GM23248 (cell line): ENCODE measurements around the gene KCNAB1. TPM values are rescaled to one million over a fixed set of nuclear protein-coding genes. Genes with fewer than 3 reads are reported as not detected.
"Not testable (repeated sequence)": the region's sequence is repeated elsewhere in the genome, so short reads cannot be mapped to it uniquely, and the experiment has no call there.

Source experiments
- DNase-seq: peaks from one replicate; pipeline ENCODE4 v3.0.0-alpha.2; 2015
- H2AFZ ChIP-seq: fragments of 200-600 bp; sonication (generic); 2 replicates; pipeline ENCODE4 v1.6.1; 2016; ENCODE audit warnings: antibody characterized with exemption
- H3F3A ChIP-seq: fragments of 200-600 bp; sonication (generic); 2 replicates; pipeline ENCODE4 v1.6.1; 2016; ENCODE audit warnings: mild to moderate bottlenecking, antibody characterized with exemption, mixed run types; ENCODE audit not compliant: insufficient read depth
- H3K27ac ChIP-seq: fragments of 200-600 bp; sonication (generic); 2 replicates; pipeline ENCODE4 v1.5.1; 2016; ENCODE audit warnings: mild to moderate bottlenecking
- H3K27me3 ChIP-seq: fragments of 200-600 bp; sonication (generic); replicated peaks from 2 replicates; pipeline ENCODE4 v1.6.1; 2016; ENCODE audit warnings: mild to moderate bottlenecking; ENCODE audit not compliant: insufficient read depth
- H3K36me3 ChIP-seq: fragments of 200-600 bp; sonication (generic); 2 replicates; pipeline ENCODE4 v1.6.1; 2016; ENCODE audit warnings: low read depth, mild to moderate bottlenecking
- H3K4me1 ChIP-seq: fragments of 200-600 bp; sonication (generic); 2 replicates; pipeline ENCODE4 v1.6.1; 2016; ENCODE audit warnings: mild to moderate bottlenecking; ENCODE audit not compliant: insufficient read depth
- H3K4me2 ChIP-seq: fragments of 200-600 bp; sonication (generic); one replicate; pipeline ENCODE4 v1.6.1; 2016; ENCODE audit warnings: mild to moderate bottlenecking; ENCODE audit not compliant: unreplicated experiment
- H3K4me3 ChIP-seq: fragments of 200-600 bp; sonication (generic); 2 replicates; pipeline ENCODE4 v1.5.1; 2016; ENCODE audit warnings: mild to moderate bottlenecking
- H3K79me2 ChIP-seq: fragments of 200-600 bp; sonication (generic); 2 replicates; pipeline ENCODE4 v1.6.1; 2016; ENCODE audit warnings: mild to moderate bottlenecking; ENCODE audit not compliant: insufficient read depth
- H3K9ac ChIP-seq: fragments of 200-600 bp; sonication (generic); 2 replicates; pipeline ENCODE4 v1.6.1; 2016; ENCODE audit warnings: mild to moderate bottlenecking
- H3K9me2 ChIP-seq: fragments of 200-600 bp; sonication (generic); 2 replicates; pipeline ENCODE4 v1.6.1; 2016; ENCODE audit warnings: mixed run types, mild to moderate bottlenecking, moderate library complexity; ENCODE audit not compliant: insufficient read depth
- H3K9me3 ChIP-seq: fragments of 200-600 bp; sonication (generic); one replicate; pipeline ENCODE4 v1.6.1; 2017; ENCODE audit warnings: low read depth
- H4K20me1 ChIP-seq: fragments of 200-600 bp; sonication (generic); 2 replicates; pipeline ENCODE4 v1.6.0; 2016; ENCODE audit not compliant: insufficient read depth
- EZH2 ChIP-seq: fragments of 200-600 bp; sonication (generic); IDR thresholded peaks from 2 replicates; pipeline ENCODE4 v1.6.1; 2018; ENCODE audit warnings: antibody characterized with exemption, mild to moderate bottlenecking; ENCODE audit not compliant: insufficient read depth, poor library complexity, severe bottlenecking
- EZH2phosphoT487 ChIP-seq: fragments of 200-600 bp; sonication (generic); IDR thresholded peaks from 2 replicates; pipeline ENCODE4 v1.6.1; 2018; ENCODE audit warnings: antibody characterized with exemption, moderate library complexity, mild to moderate bottlenecking, low read depth; ENCODE audit not compliant: insufficient read depth
- WGBS, 2 experiments: methylation state at CpG; one replicate each; pipeline ENCODE4 v1.1.6; 2015 to 2017; ENCODE audit warnings: low lambda C conversion rate in 2 of 2, low coverage in 1 of 2; ENCODE audit errors: missing lambda C conversion rate in 2 of 2; 5-methylcytosine and 5-hydroxymethylcytosine counted together
- in situ Hi-C: fragments of 300-500 bp; cut with MboI; formaldehyde crosslinking; loops from 2 replicates; pipeline ENCODE4 v1.15.0; 2020
- polyA plus RNA-seq: library from polyadenylated mRNA; unstranded; fragments of >200 nt; fragmentation: Nextera tagmentation; extraction: Ambion mirVana; gene quantifications from 2 replicates; pipeline ENCODE4 v1.2.1, GENCODE V29; 2016
- total RNA-seq: library from RNA; depleted of rRNA; stranded (reverse); fragments of >200 nt; shearing (Covaris generic); gene quantifications from 2 replicates; pipeline ENCODE4 v1.2.3, GENCODE V29; 2014

KCNAB1 gene
- total and polyA plus RNA-seq, 2 experiments from 2014 or later = 1.1 TPM; not detected in 1

DNA sequence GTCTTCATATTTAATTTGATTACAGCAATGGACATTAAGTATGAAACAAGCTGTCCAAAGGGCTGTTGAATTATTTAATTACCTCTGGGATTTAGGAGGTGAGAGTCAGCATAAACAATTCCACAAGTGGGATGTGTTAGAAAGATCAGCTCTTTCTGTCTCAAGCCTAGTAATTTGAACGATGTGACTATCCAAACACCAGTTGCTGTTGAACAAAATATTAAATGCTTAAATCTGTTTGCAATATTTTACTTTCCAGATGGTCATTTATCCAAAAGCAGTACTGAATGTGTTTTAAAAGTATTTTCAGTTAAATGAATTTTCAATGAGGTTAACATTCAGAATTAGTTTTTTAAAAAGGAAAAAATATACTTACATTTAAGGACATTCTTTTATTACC is 12.7 kb downstream of the KCNAB1 start:
- no peaks in the 10 kb centered on the region for H3K4me1 ChIP-seq
- H4K20me1 ChIP-seq = no peaks in the 10 kb centered on the region
- no peaks in the 10 kb centered on the region for H3K9me2 ChIP-seq
- DNase-seq = no peak
- H3K79me2 ChIP-seq = no peaks in the 10 kb centered on the region
- H2AFZ ChIP-seq = no peak overlapping the region
- 0% methylated on average over 1 of the region's 1 CpG for WGBS, 2 experiments
- no peaks in the 10 kb centered on the region for H3K9me3 ChIP-seq
- peaks cover 28% of the 10 kb centered on the region for H3K27me3 ChIP-seq
- no peak overlapping the region for H3K4me3 ChIP-seq
- no peak overlapping the region for H3K27ac ChIP-seq
- H3F3A ChIP-seq = no peaks in the 10 kb centered on the region
- no peaks in the 10 kb centered on the region for H3K36me3 ChIP-seq
- H3K9ac ChIP-seq = no peak overlapping the region
- no peak overlapping the region for H3K4me2 ChIP-seq
- in situ Hi-C loops = loop anchor here (25.0 kb wide), 1 partner anchor 954 kb away; no protein-coding TSS in a partner anchor
- TF ChIP-seq EZH2phosphoT487 (no peak), EZH2 (no peak)

DNA sequence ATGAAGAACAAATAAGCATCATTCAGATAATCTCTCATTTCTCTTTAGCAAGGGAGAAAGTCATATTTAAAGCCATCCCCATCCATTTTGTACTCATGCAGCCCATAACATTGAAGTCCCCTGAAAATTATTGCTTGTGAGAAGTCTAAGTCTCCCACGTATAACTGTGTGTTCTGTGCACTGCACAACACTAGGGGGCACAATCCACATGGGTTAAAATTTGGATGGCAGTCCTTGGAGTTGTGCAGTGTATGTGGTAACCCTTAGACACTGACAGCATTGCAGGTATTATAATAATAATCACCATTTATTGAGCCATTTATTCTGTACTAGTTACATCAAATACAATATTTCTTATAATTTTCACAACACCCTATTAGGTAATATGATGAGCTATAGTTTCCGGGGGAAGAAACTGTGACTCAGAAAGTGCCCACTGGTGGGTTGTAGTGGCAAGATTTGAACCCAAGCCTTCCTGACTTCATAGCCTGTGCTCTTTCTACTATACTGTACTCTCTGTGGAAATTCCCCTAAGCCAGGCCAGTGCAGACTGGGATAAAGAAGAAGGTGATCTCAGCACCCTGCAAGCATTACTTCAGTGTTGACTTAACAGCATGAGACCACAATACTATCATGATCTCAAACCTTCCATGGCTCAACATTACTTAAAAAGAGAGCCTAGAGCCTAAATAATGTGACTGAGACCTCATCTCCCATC is 15.7 kb downstream of the KCNAB1 start:
- H3F3A ChIP-seq = no peaks in the 10 kb centered on the region
- WGBS, 2 experiments = 88 to 95% methylated on average over 2 of the region's 2 CpGs
- H3K36me3 ChIP-seq = no peaks in the 10 kb centered on the region
- no peaks in the 10 kb centered on the region for H4K20me1 ChIP-seq
- H3K9ac ChIP-seq = no peak overlapping the region
- H3K4me3 ChIP-seq = no peak overlapping the region
- H3K27me3 ChIP-seq = peaks cover 22% of the 10 kb centered on the region
- H2AFZ ChIP-seq = no peak overlapping the region
- no peak for DNase-seq
- H3K4me2 ChIP-seq = no peak overlapping the region
- in situ Hi-C loops = loop anchor here (25.0 kb wide), 1 partner anchor 951 kb away; no protein-coding TSS in a partner anchor
- H3K9me3 ChIP-seq = no peaks in the 10 kb centered on the region
- no peaks in the 10 kb centered on the region for H3K79me2 ChIP-seq
- TF ChIP-seq EZH2 (no peak), EZH2phosphoT487 (no peak)
- H3K4me1 ChIP-seq = no peaks in the 10 kb centered on the region
- H3K27ac ChIP-seq = no peak overlapping the region
- H3K9me2 ChIP-seq = no peaks in the 10 kb centered on the region

DNA sequence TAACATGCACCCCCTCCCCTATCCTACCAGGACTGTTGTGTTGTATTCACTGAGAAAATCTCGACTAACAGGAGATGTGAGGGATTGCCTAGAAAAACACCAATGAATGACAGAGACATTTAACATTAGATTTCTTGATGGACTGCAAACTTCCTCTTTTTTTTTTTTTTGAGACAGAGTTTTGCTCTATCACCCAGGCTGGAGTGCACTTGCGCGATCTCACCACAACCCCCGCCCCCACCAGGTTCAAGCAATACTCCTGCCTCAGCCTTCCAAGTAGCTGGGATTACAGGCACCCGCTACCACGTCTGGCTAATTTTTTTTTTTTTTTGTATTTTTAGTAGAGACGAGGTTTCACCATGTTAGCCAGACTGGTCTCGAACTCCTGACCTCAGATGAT is 17.0 kb downstream of the KCNAB1 start:
- in situ Hi-C loops = loop anchor here (25.0 kb wide), 1 partner anchor 950 kb away; no protein-coding TSS in a partner anchor
- H3F3A ChIP-seq, H3K9ac ChIP-seq, H3K27ac ChIP-seq, H3K79me2 ChIP-seq, H3K36me3 ChIP-seq, H4K20me1 ChIP-seq, H3K9me3 ChIP-seq, H3K4me3 ChIP-seq, H3K4me2 ChIP-seq, H3K9me2 ChIP-seq, DNase-seq, H3K4me1 ChIP-seq, H2AFZ ChIP-seq: not testable (repeated sequence)
- WGBS, 2 experiments = 75 to 77% methylated on average over 6 to 8 of the region's 8 CpGs
- H3K27me3 ChIP-seq = peaks cover 11% of the 10 kb centered on the region

DNA sequence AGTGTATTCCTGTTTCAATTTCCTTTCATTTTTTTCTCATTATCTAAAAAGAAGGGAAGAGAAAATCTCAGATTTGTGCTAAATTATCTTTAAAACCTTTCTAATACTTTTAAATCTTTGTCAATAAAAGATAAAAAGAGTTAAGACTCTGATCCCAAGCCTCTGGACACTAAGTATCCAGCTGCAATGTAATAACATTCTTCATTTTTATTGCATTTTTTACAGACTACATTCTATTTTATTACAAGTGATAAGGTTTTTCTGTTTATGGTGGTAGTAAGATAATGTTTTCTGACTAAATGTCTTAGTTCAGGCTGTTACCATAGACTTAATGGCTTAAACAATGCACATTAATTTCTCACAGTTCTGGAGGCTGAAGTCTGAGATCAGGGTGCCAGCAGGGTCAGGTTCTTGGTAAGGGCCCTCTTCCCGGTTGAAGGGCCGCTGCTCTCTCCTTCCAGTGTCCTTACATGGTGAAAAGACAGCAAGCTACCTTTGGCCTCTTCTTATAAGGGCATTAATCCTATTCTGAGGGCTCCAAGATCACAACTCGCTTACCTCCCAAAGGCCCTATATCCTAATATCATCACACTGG is 19.7 kb downstream of the KCNAB1 start:
- Histone ChIP-seq H2AFZ (no peak overlapping the region), H4K20me1 (no peaks in the 10 kb centered on the region), H3K9ac (no peak overlapping the region), H3K79me2 (no peaks in the 10 kb centered on the region), H3F3A (no peaks in the 10 kb centered on the region), H3K36me3 (no peaks in the 10 kb centered on the region), H3K4me1 (no peaks in the 10 kb centered on the region), H3K4me2 (no peak overlapping the region), H3K27ac (no peak overlapping the region), H3K27me3 (no peaks in the 10 kb centered on the region), H3K4me3 (no peak overlapping the region), H3K9me3 (no peaks in the 10 kb centered on the region), H3K9me2 (0 out of 2 replicates have a peak, but pooled peaks cover 3% of the 10 kb centered on the region)
- 82 to 87% methylated on average over 3 of the region's 3 CpGs for WGBS, 2 experiments
- DNase-seq = no peak
- in situ Hi-C loops = loop anchor here (25.0 kb wide), 1 partner anchor 947 kb away; no protein-coding TSS in a partner anchor
- TF ChIP-seq EZH2 = no peak
- TF ChIP-seq EZH2phosphoT487 = no peak
